ENCODE results near the gene FGD6. TPM values are rescaled to one million over a fixed set of nuclear protein-coding genes. Genes with fewer than 3 reads are reported as not detected.

FGD6 gene
- 1 to 10 TPM in 3 of 5 experiments, under 1 TPM in 2; 0.70 to 8.6 (median 1.1) TPM for total RNA-seq
- 1 to 10 TPM in 1 of 2 donors, under 1 TPM in 1; 0.35 to 1.1 TPM for polyA plus RNA-seq
- 9.3 reads per million, percentile 34 among the genes with 10 or more reads in this experiment for total RNA-seq

- CTCF ChIA-PET = interaction anchor here (0.5 to 1.1 kb wide), 5 partner anchors 16 to 509 kb away, joined by 3 to 7 read pairs (median 3); partner anchors contain the start of gene METAP2
- intact Hi-C loops (cut with micrococcal nuclease) = loop anchor here (1.0 to 10.0 kb wide), 28 partner anchors 100 to 1776 kb away; partner anchors contain the start of genes METAP2 (in 2 of the 2), NDUFA12 (in 2 of the 2), NR2C1 (in 2 of the 2) and SNRPF (in 2 of the 2)
- Mint-ChIP-seq H3K4me3 (peak within 1 kb of the TSS; percentile 88 to 100 (median 96)), H3K36me3 (peaks cover 0 to 4% (median 3%) of the 10 kb centered on the region in 5 donors), H3K27ac (peak within 1 kb of the TSS; percentile 86 to 97 (median 95)), H3K9me3 (peaks cover 0 to 2% (median 0%) of the 10 kb centered on the region in 11 donors), H3K4me1 (peaks cover 25 to 53% (median 45%) of the 10 kb centered on the region in 7 donors), H3K27me3 (peaks cover 0 to 20% (median 7%) of the 10 kb centered on the region in 5 donors)
- POLR2A ChIA-PET = interaction anchor here (0.5 to 2.7 kb wide), 10 partner anchors 8 to 1541 kb away, joined by 3 to 25 read pairs (median 4); partner anchors contain the start of genes CCDC38, CRADD, METAP2 and NR2C1
- no peaks in the 10 kb centered on the region for H3K9me3 ChIP-seq (ENCODE audit: control insufficient read depth in 2 of 3, low read length in 3 of 3)
- peak; percentile 90 to 99 (median 98) for DNase-seq
- peaks cover 0 to 8% of the 10 kb centered on the region in 2 donors for H3K4me1 ChIP-seq (ENCODE audit: control insufficient read depth in 2 of 2, insufficient read depth in 2 of 2, low read length in 2 of 2)
- H3K36me3 ChIP-seq (ENCODE audit: control insufficient read depth in 2 of 3, insufficient read depth in 3 of 3, low read length in 3 of 3) = peaks cover 0 to 5% (median 0%) of the 10 kb centered on the region in 3 experiments
- H3K27ac ChIP-seq (ENCODE audit: low read depth, low read length) = peak within 1 kb of the TSS; percentile 94
- H3K27me3 ChIP-seq (ENCODE audit: control insufficient read depth in 2 of 2, insufficient read depth in 2 of 2, low read length in 2 of 2) = no peaks in the 10 kb centered on the region
- peak within 1 kb of the TSS; percentile 87 for H3K4me3 ChIP-seq (ENCODE audit: low read length)
- ATAC-seq = peak; percentile 94
Measured at GRCh38 chr12:95217377-95218149, at the start of gene FGD6, which contains the start of gene VEZT. Gene FGD6 (minus strand): TSS chr12:95217467. CDS start chr12:95217240, 227 bp downstream. Gene VEZT (plus strand): TSS chr12:95217807. CDS start chr12:95217851, 44 bp downstream.

- Histone ChIP-seq H3K9me3 (ENCODE audit: control insufficient read depth in 2 of 3, low read length in 3 of 3) (no peaks in the 10 kb centered on the region), H3K27me3 (ENCODE audit: control insufficient read depth in 2 of 2, insufficient read depth in 2 of 2, low read length in 2 of 2) (no peaks in the 10 kb centered on the region), H3K27ac (ENCODE audit: low read depth, low read length) (no peak overlapping the region), H3K4me3 (ENCODE audit: low read length) (no peak overlapping the region), H3K36me3 (ENCODE audit: control insufficient read depth in 2 of 3, insufficient read depth in 3 of 3, low read length in 3 of 3) (peaks cover 0 to 38% (median 6%) of the 10 kb centered on the region in 3 experiments), H3K4me1 (ENCODE audit: control insufficient read depth in 2 of 2, insufficient read depth in 2 of 2, low read length in 2 of 2) (no peaks in the 10 kb centered on the region)
- DNase-seq (no peak), ATAC-seq (no peak)
- intact Hi-C loops (cut with micrococcal nuclease) = no loop called here
- Mint-ChIP-seq H3K9me3 (no peaks in the 10 kb centered on the region), H3K27me3 (no peaks in the 10 kb centered on the region), H3K27ac (no peak overlapping the region), H3K4me1 (peaks cover 0 to 6% (median 0%) of the 10 kb centered on the region in 7 donors), H3K4me3 (no peak overlapping the region), H3K36me3 (peaks cover 0 to 44% (median 13%) of the 10 kb centered on the region in 5 donors)
- POLR2A ChIA-PET = no interaction called here
- CTCF ChIA-PET = no interaction called here
Measured at GRCh38 chr12:95266254-95266653, 49.0 kb upstream of the FGD6 start.

DNA sequence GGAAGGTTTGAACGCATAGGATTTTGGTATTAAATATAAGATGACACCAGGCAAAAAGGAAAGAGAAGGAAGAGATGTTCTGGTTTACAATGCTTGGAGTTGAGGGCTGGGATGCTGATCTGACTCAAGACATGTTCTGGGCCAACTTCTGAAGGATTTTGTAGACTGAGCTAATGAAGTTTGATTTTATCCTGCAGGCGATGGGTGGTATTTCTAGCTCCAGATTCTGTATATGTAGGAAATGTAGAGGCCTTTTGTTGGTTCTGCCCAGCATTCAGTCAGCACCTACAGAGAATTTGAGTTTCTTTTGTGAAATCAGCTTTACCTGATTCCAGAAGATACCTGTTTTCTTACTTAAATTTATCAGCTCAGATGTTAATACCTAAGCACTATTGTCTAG is 48.5 kb upstream of the FGD6 start:
- Histone ChIP-seq H3K36me3 (ENCODE audit: control insufficient read depth in 2 of 3, insufficient read depth in 3 of 3, low read length in 3 of 3) (peaks cover 0 to 38% (median 6%) of the 10 kb centered on the region in 3 experiments), H3K9me3 (ENCODE audit: control insufficient read depth in 2 of 3, low read length in 3 of 3) (no peaks in the 10 kb centered on the region), H3K4me3 (ENCODE audit: low read length) (no peak overlapping the region), H3K27me3 (ENCODE audit: control insufficient read depth in 2 of 2, insufficient read depth in 2 of 2, low read length in 2 of 2) (no peaks in the 10 kb centered on the region), H3K27ac (ENCODE audit: low read depth, low read length) (no peak overlapping the region), H3K4me1 (ENCODE audit: control insufficient read depth in 2 of 2, insufficient read depth in 2 of 2, low read length in 2 of 2) (no peaks in the 10 kb centered on the region)
- DNase-seq = no peak
- peaks cover 0 to 44% (median 13%) of the 10 kb centered on the region in 5 donors for H3K36me3 Mint-ChIP-seq
- H3K9me3 Mint-ChIP-seq = no peaks in the 10 kb centered on the region
- H3K27me3 Mint-ChIP-seq = no peaks in the 10 kb centered on the region
- CTCF ChIA-PET = no interaction called here
- POLR2A ChIA-PET = no interaction called here
- H3K4me1 Mint-ChIP-seq = peaks cover 0 to 6% (median 0%) of the 10 kb centered on the region in 7 donors
- no peak overlapping the region for H3K4me3 Mint-ChIP-seq
- no peak for ATAC-seq
- intact Hi-C loops (cut with micrococcal nuclease) = no loop called here
- no peak overlapping the region for H3K27ac Mint-ChIP-seq

DNA sequence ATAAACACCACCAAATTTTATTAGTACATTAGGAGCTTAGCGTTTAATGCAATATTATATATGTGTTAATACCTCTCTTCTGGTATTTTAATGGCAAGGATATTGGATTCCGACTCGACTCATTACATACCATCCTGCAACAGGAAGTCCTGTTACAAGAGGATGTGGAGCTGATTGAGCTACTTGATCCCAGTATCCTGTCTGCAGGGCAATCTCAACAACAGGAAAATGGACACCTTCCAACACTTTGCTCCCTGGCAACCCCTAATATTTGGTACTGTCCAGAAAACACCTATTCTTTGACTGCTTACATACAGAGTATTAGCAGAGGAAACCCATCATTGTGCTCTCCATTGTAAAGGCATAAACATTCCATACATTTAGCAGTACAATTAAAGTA is 45.5 kb upstream of the FGD6 start:
- no peaks in the 10 kb centered on the region for H3K9me3 ChIP-seq (ENCODE audit: control insufficient read depth in 2 of 3, low read length in 3 of 3)
- H3K36me3 Mint-ChIP-seq = peaks cover 0 to 45% (median 11%) of the 10 kb centered on the region in 5 donors
- POLR2A ChIA-PET = no interaction called here
- no peaks in the 10 kb centered on the region for H3K27me3 Mint-ChIP-seq
- H3K4me3 ChIP-seq (ENCODE audit: low read length) = no peak overlapping the region
- H3K4me3 Mint-ChIP-seq = no peak overlapping the region
- H3K4me1 Mint-ChIP-seq = peaks cover 0 to 6% (median 0%) of the 10 kb centered on the region in 7 donors
- DNase-seq (no peak), ATAC-seq (no peak)
- H3K27me3 ChIP-seq (ENCODE audit: control insufficient read depth in 2 of 2, insufficient read depth in 2 of 2, low read length in 2 of 2) = no peaks in the 10 kb centered on the region
- no peaks in the 10 kb centered on the region for H3K4me1 ChIP-seq (ENCODE audit: control insufficient read depth in 2 of 2, insufficient read depth in 2 of 2, low read length in 2 of 2)
- no peak overlapping the region for H3K27ac Mint-ChIP-seq
- intact Hi-C loops (cut with micrococcal nuclease) = no loop called here
- no peaks in the 10 kb centered on the region for H3K9me3 Mint-ChIP-seq
- CTCF ChIA-PET = no interaction called here
- no peak overlapping the region for H3K27ac ChIP-seq (ENCODE audit: low read depth, low read length)
- H3K36me3 ChIP-seq (ENCODE audit: control insufficient read depth in 2 of 3, insufficient read depth in 3 of 3, low read length in 3 of 3) = peaks cover 0 to 35% (median 6%) of the 10 kb centered on the region in 3 experiments

DNA sequence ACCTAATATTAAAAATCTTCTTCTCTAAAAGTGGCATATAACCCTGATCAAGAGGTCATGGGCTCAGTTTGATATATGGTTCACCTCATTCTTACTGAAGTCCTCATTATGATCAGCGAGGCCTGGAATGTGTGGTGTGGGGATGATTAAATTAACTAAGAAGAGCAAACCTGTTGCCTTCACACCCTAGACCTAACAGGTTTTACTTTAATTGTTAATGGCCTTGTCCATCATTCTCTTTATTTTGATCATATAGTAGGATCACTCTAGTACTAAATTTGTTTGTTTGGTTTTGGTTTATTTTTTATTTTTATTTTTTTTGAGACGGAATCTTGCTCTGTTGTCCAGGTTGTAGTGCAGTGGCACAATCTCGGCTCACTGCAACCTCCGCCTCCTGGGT is 43.8 kb upstream of the FGD6 start:
- Histone ChIP-seq H3K27me3 (ENCODE audit: control insufficient read depth in 2 of 2, insufficient read depth in 2 of 2, low read length in 2 of 2) (no peaks in the 10 kb centered on the region), H3K9me3 (ENCODE audit: control insufficient read depth in 2 of 3, low read length in 3 of 3) (no peaks in the 10 kb centered on the region), H3K27ac (ENCODE audit: low read depth, low read length) (no peak overlapping the region), H3K4me1 (ENCODE audit: control insufficient read depth in 2 of 2, insufficient read depth in 2 of 2, low read length in 2 of 2) (no peaks in the 10 kb centered on the region), H3K4me3 (ENCODE audit: low read length) (no peak overlapping the region), H3K36me3 (ENCODE audit: control insufficient read depth in 2 of 3, insufficient read depth in 3 of 3, low read length in 3 of 3) (peaks cover 0 to 37% (median 15%) of the 10 kb centered on the region in 3 experiments)
- H3K27me3 Mint-ChIP-seq = no peaks in the 10 kb centered on the region
- H3K27ac Mint-ChIP-seq = no peak overlapping the region
- POLR2A ChIA-PET = no interaction called here
- no peak overlapping the region for H3K4me3 Mint-ChIP-seq
- CTCF ChIA-PET = no interaction called here
- H3K36me3 Mint-ChIP-seq = peaks cover 3 to 48% (median 15%) of the 10 kb centered on the region in 5 donors
- H3K9me3 Mint-ChIP-seq = no peaks in the 10 kb centered on the region
- peaks cover 0 to 6% (median 0%) of the 10 kb centered on the region in 7 donors for H3K4me1 Mint-ChIP-seq
- intact Hi-C loops (cut with micrococcal nuclease) = no loop called here
- no peak for DNase-seq
- no peak for ATAC-seq

DNA sequence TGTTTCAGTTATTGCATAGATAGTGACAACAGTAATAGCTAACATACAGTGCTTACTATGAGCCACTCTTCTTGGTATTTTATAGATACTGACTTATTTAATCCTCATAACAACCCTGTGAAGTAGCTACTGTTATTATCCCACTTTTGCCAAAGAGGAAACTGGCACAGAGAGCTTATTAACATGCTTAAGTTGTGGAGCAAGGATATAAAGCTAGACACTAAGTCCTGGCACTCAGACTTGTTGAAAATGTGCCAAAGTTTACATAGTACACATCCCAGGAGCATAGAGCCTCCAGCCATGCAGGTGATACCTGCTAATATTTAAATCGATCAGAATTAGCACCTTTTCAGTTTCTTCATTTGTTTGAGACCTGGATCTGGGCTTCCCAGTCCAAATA is 42.1 kb upstream of the FGD6 start:
- Mint-ChIP-seq H3K27ac (no peak overlapping the region), H3K27me3 (no peaks in the 10 kb centered on the region), H3K4me1 (peaks cover 0 to 13% (median 0%) of the 10 kb centered on the region in 7 donors), H3K4me3 (no peak overlapping the region), H3K36me3 (peaks cover 15 to 60% (median 27%) of the 10 kb centered on the region in 5 donors), H3K9me3 (no peaks in the 10 kb centered on the region)
- CTCF ChIA-PET = no interaction called here
- Histone ChIP-seq H3K4me3 (ENCODE audit: low read length) (no peak overlapping the region), H3K9me3 (ENCODE audit: control insufficient read depth in 2 of 3, low read length in 3 of 3) (no peaks in the 10 kb centered on the region), H3K4me1 (ENCODE audit: control insufficient read depth in 2 of 2, insufficient read depth in 2 of 2, low read length in 2 of 2) (no peaks in the 10 kb centered on the region), H3K36me3 (ENCODE audit: control insufficient read depth in 2 of 3, insufficient read depth in 3 of 3, low read length in 3 of 3) (peaks cover 0 to 54% (median 15%) of the 10 kb centered on the region in 3 experiments), H3K27ac (ENCODE audit: low read depth, low read length) (no peak overlapping the region), H3K27me3 (ENCODE audit: control insufficient read depth in 2 of 2, insufficient read depth in 2 of 2, low read length in 2 of 2) (no peaks in the 10 kb centered on the region)
- DNase-seq (no peak), ATAC-seq (no peak)
- intact Hi-C loops (cut with micrococcal nuclease) = no loop called here
- POLR2A ChIA-PET = no interaction called here

Measured in naive thymus-derived CD4-positive, alpha-beta T cell (primary cell).